PFSK-1 (cell line): ENCODE results near the gene RPRD1B.

ENCODE experiments used
- FOXP2 ChIP-seq: optimal IDR thresholded peaks from 2 replicates; pipeline ENCODE3; 2011; ENCODE audit warnings: borderline replicate concordance, control low read depth, inconsistent platforms; ENCODE audit not compliant: insufficient read depth; ENCODE audit errors: extremely low read length, extremely low read depth
- POLR2AphosphoS5 ChIP-seq: IDR thresholded peaks from 2 replicates; pipeline ENCODE4 v1.6.1; 2012; ENCODE audit warnings: low read depth, mild to moderate bottlenecking, control low read depth, low read length, moderate library complexity
- SIN3A ChIP-seq: IDR thresholded peaks from 2 replicates; pipeline ENCODE4 v1.6.1; 2012; ENCODE audit warnings: mild to moderate bottlenecking, low read length, moderate library complexity, borderline replicate concordance; ENCODE audit not compliant: insufficient read depth
- TAF1 ChIP-seq: IDR thresholded peaks from 2 replicates; pipeline ENCODE4 v1.6.1; 2012; ENCODE audit warnings: low read length, control low read depth, borderline replicate concordance; ENCODE audit not compliant: insufficient read depth

- TF ChIP-seq TAF1 (no peak), SIN3A (no peak), POLR2AphosphoS5 (no peak), FOXP2 (peak; percentile 39)
Measured at GRCh38 chr20:38141204-38141888, 107.8 kb downstream of the RPRD1B start.
